SK-N-SH treated with all-trans-retinoic acid at 6 μM for 48 hours (cell line): ENCODE results near the gene HMX3.

Experiments used
- BACH2 ChIP-seq: fragments of 250-450 bp; sonication (Bioruptor Pico); IDR thresholded peaks from 2 replicates; pipeline ENCODE4 v1.9.0; 2021; ENCODE audit warnings: mild to moderate bottlenecking, borderline replicate concordance
- CSDC2 ChIP-seq: fragments of 250-450 bp; sonication (Bioruptor Pico); IDR thresholded peaks from 2 replicates; pipeline ENCODE4 v1.5.0; 2020; ENCODE audit warnings: mild to moderate bottlenecking, moderate library complexity
- ESRRG ChIP-seq: fragments of 250-450 bp; sonication (Bioruptor Pico); IDR thresholded peaks from 2 replicates; pipeline ENCODE4 v1.6.1; 2021; ENCODE audit warnings: mild to moderate bottlenecking
- GLIS3 ChIP-seq: fragments of 250-450 bp; sonication (Bioruptor Pico); IDR thresholded peaks from 2 replicates; pipeline ENCODE4 v1.5.0; 2020; ENCODE audit warnings: mild to moderate bottlenecking, moderate library complexity
- PPARA ChIP-seq: fragments of 250-450 bp; sonication (Bioruptor Pico); IDR thresholded peaks from 2 replicates; pipeline ENCODE4 v1.5.0; 2020; ENCODE audit warnings: mild to moderate bottlenecking, borderline replicate concordance
- TCF4 ChIP-seq: fragments of 250-450 bp; sonication (Bioruptor Pico); IDR thresholded peaks from 2 replicates; pipeline ENCODE4 v1.8.0; 2021; ENCODE audit warnings: mild to moderate bottlenecking, moderate library complexity, borderline replicate concordance
- ZFP3 ChIP-seq: fragments of 250-450 bp; sonication (Bioruptor Pico); IDR thresholded peaks from 2 replicates; pipeline ENCODE4 v1.5.0; 2020; ENCODE audit warnings: mild to moderate bottlenecking, moderate library complexity
- ZFP30 ChIP-seq: fragments of 450-650 bp; formaldehyde crosslinking; IDR thresholded peaks from 2 replicates; pipeline ENCODE4 v1.5.0; 2022; ENCODE audit warnings: mild to moderate bottlenecking, moderate library complexity
- ZNF565 ChIP-seq: fragments of 450-650 bp; formaldehyde crosslinking; conservative IDR thresholded peaks from 2 replicates; pipeline ENCODE4 v1.5.0; 2020; ENCODE audit warnings: low read depth, mild to moderate bottlenecking, moderate library complexity
- ZNF70 ChIP-seq: fragments of 450-650 bp; formaldehyde crosslinking; IDR thresholded peaks from 2 replicates; pipeline ENCODE4 v1.5.0; 2020; ENCODE audit warnings: mild to moderate bottlenecking, moderate library complexity
- TF ChIP-seq, protein P1 (sequence below): fragments of 250-450 bp; sonication (Bioruptor Pico); IDR thresholded peaks from 2 replicates; pipeline ENCODE4 v1.8.0; 2020; ENCODE audit warnings: mild to moderate bottlenecking, moderate library complexity, borderline replicate concordance
- TF ChIP-seq, protein P2 (sequence below): fragments of 250-450 bp; sonication (Bioruptor Pico); IDR thresholded peaks from 2 replicates; pipeline ENCODE4 v1.8.0; 2021; ENCODE audit warnings: low read depth, mild to moderate bottlenecking, moderate library complexity, borderline replicate concordance
- TF ChIP-seq, protein P3 (sequence below): fragments of 250-450 bp; sonication (Bioruptor Pico); IDR thresholded peaks from 2 replicates; pipeline ENCODE4 v1.5.1; 2020; ENCODE audit warnings: low read depth, mild to moderate bottlenecking, moderate library complexity
- TF ChIP-seq, protein P4 (sequence below): fragments of 250-450 bp; sonication (Bioruptor Pico); IDR thresholded peaks from 2 replicates; pipeline ENCODE4 v1.5.1; 2021; ENCODE audit warnings: mild to moderate bottlenecking, moderate library complexity

DNA sequence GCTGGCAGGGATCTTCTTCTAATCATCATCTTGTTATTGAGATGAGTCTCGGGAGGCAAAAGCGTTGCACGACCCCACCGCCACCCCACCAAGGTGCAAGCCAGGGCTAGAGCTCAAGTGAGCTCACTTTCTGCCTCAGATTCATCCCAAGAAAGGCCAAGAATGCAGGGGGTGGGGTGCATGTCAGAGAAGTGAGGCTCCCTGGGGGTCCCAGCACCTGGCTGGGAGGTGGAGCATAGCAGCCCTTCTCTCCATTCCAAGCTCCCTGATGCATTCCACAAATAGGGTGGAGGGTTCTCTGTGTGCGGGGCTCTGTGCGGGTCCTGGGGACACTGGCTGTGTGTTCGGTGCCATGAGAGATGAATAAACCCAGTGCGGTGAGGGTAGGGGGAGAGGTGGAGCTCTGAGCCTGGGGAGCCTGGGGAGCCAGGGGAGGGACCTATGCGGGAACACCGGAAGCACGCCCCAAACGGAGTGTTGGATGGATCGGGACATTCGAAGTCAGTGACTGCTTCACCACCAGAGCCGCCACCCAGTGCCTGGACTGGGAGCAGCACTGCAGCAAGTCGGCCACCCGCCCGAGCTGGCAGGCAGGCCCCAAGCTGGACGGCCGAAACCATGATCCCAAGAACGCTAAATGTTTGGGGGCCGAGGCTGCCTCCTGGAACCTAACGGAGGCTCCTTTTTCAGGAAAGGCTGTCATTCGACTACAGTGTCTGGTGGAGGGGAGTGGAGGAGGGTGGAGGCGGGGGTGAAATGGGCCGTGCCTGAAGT is 17.9 kb upstream of the HMX3 start:
- TF ChIP-seq ZNF70 (CRISPR knock-in tag) (no peak), CSDC2 (no peak), TCF4 (CRISPR knock-in tag) (no peak), ZFP3 (no peak), BACH2 (CRISPR knock-in tag) (no peak), PPARA (CRISPR knock-in tag) (no peak), ESRRG (CRISPR knock-in tag) (no peak), ZFP30 (no peak), ZNF565 (CRISPR knock-in tag) (no peak), GLIS3 (CRISPR knock-in tag) (no peak)
- TF ChIP-seq, protein P1, sequence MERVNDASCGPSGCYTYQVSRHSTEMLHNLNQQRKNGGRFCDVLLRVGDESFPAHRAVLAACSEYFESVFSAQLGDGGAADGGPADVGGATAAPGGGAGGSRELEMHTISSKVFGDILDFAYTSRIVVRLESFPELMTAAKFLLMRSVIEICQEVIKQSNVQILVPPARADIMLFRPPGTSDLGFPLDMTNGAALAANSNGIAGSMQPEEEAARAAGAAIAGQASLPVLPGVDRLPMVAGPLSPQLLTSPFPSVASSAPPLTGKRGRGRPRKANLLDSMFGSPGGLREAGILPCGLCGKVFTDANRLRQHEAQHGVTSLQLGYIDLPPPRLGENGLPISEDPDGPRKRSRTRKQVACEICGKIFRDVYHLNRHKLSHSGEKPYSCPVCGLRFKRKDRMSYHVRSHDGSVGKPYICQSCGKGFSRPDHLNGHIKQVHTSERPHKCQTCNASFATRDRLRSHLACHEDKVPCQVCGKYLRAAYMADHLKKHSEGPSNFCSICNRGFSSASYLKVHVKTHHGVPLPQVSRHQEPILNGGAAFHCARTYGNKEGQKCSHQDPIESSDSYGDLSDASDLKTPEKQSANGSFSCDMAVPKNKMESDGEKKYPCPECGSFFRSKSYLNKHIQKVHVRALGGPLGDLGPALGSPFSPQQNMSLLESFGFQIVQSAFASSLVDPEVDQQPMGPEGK (CRISPR knock-in tag): no peak
- TF ChIP-seq, protein P2, sequence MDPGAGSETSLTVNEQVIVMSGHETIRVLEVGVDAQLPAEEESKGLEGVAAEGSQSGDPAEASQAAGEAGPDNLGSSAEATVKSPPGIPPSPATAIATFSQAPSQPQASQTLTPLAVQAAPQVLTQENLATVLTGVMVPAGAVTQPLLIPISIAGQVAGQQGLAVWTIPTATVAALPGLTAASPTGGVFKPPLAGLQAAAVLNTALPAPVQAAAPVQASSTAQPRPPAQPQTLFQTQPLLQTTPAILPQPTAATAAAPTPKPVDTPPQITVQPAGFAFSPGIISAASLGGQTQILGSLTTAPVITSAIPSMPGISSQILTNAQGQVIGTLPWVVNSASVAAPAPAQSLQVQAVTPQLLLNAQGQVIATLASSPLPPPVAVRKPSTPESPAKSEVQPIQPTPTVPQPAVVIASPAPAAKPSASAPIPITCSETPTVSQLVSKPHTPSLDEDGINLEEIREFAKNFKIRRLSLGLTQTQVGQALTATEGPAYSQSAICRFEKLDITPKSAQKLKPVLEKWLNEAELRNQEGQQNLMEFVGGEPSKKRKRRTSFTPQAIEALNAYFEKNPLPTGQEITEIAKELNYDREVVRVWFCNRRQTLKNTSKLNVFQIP (CRISPR knock-in tag): no peak
- TF ChIP-seq, protein P3, sequence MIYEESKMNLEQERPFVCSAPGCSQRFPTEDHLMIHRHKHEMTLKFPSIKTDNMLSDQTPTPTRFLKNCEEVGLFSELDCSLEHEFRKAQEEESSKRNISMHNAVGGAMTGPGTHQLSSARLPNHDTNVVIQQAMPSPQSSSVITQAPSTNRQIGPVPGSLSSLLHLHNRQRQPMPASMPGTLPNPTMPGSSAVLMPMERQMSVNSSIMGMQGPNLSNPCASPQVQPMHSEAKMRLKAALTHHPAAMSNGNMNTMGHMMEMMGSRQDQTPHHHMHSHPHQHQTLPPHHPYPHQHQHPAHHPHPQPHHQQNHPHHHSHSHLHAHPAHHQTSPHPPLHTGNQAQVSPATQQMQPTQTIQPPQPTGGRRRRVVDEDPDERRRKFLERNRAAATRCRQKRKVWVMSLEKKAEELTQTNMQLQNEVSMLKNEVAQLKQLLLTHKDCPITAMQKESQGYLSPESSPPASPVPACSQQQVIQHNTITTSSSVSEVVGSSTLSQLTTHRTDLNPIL: no peak
- TF ChIP-seq, protein P4, sequence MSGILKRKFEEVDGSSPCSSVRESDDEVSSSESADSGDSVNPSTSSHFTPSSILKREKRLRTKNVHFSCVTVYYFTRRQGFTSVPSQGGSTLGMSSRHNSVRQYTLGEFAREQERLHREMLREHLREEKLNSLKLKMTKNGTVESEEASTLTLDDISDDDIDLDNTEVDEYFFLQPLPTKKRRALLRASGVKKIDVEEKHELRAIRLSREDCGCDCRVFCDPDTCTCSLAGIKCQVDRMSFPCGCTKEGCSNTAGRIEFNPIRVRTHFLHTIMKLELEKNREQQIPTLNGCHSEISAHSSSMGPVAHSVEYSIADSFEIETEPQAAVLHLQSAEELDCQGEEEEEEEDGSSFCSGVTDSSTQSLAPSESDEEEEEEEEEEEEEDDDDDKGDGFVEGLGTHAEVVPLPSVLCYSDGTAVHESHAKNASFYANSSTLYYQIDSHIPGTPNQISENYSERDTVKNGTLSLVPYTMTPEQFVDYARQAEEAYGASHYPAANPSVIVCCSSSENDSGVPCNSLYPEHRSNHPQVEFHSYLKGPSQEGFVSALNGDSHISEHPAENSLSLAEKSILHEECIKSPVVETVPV (CRISPR knock-in tag): no peak
